ENCODE data around the gene AGMO. TPM values are rescaled to one million over a fixed set of nuclear protein-coding genes. Genes with fewer than 3 reads are reported as not detected.

AGMO gene
- total and polyA plus RNA-seq, 2 experiments from 2014 or later: 0.42 to 0.55 TPM

GRCh38 chr7:15459018-15459615 is 102.7 kb downstream of the AGMO start:
- Mint-ChIP-seq H3K27me3 (ENCODE audit: insufficient read depth, low read depth, poor library complexity) (no peaks in the 10 kb centered on the region), H3K27ac (no peak overlapping the region), H3K9me3 (no peaks in the 10 kb centered on the region), H3K36me3 (ENCODE audit: low read depth) (no peaks in the 10 kb centered on the region), H3K4me3 (no peak overlapping the region), H3K4me1 (peaks cover 6% of the 10 kb centered on the region; the same call in 2 of the 3 replicates)
- no peaks in the 10 kb centered on the region for H3K4me1 ChIP-seq (ENCODE audit: insufficient read depth)
- H3F3A ChIP-seq (replicated peaks; ENCODE audit: low read depth): no peaks in the 10 kb centered on the region
- no peak overlapping the region for H3K27ac ChIP-seq (ENCODE audit: low read depth)
- TF ChIP-seq ZNF114 (CRISPR knock-in tag; IDR thresholded peaks at IDR 0.05): no peak
- TF ChIP-seq CREB1 (CRISPR knock-in tag; IDR thresholded peaks at IDR 0.05; ENCODE audit: low read depth): no peak
- no peaks in the 10 kb centered on the region for H4K20me1 ChIP-seq (replicated peaks; ENCODE audit: insufficient read depth)
- H3K4me3 ChIP-seq: no peak overlapping the region
- ATAC-seq (no peak), DNase-seq (ENCODE audit: low spot score) (no peak)
- H3K36me3 ChIP-seq (ENCODE audit: insufficient read depth): no peaks in the 10 kb centered on the region
- H3K27me3 ChIP-seq (ENCODE audit: insufficient read depth): no peaks in the 10 kb centered on the region
- H3K4me2 ChIP-seq: no peak overlapping the region
- H2AFZ ChIP-seq: no peak overlapping the region
- H3K9me2 ChIP-seq (ENCODE audit: insufficient read depth): no peaks in the 10 kb centered on the region
- H3K79me2 ChIP-seq (replicated peaks; ENCODE audit: insufficient read depth): no peaks in the 10 kb centered on the region

DNA sequence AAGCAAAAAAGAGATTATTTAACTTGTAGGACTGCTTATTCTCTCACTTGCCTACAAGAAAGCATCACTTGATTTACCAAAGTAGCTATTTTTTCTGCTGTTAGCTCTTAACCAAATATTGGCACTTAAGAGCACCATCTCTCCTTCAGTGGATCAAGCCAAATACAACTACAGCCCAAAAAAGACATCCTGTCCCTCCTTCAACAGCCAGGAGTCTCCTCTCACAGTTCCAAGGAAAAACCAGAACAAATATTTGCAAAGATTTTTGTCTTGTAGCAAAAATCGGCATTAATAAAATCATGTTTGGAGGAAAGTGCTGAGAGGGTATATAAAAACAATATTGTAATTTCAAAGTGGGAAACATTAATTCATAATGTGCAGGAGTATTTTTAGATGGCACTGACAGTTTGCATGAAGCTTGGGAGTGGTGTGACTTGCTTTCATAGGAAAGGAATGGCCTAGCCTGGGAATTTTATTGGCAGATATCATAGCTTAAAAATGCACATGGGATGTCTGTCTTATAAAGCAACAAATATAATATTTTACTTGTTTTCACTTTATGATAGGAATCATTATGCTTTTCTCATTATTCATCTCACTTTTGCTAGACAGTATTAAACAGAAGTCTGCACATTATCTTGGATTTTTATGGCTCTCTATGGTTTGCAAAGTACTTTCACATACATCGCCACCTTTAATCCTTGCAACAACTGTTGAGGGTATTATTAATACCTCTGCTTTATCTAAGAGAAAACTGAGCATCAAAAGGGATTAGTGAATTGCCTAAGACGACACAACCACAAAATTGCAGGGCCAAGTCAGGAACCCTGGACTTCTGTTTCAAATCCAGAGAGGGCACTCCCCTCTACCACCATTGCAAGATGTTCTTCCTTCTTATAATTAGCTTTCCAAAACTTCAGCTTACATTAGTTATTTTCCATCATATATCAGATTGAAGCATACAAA is 103.5 kb downstream of the AGMO start:
- Mint-ChIP-seq H3K4me3 (no peak overlapping the region), H3K27ac (no peak overlapping the region), H3K4me1 (peaks cover 6% of the 10 kb centered on the region; the same call in 2 of the 3 replicates), H3K9me3 (no peaks in the 10 kb centered on the region), H3K36me3 (ENCODE audit: low read depth) (no peaks in the 10 kb centered on the region), H3K27me3 (ENCODE audit: insufficient read depth, low read depth, poor library complexity) (no peaks in the 10 kb centered on the region)
- ATAC-seq (no peak), DNase-seq (ENCODE audit: low spot score) (no peak)
- no peaks in the 10 kb centered on the region for H4K20me1 ChIP-seq (replicated peaks; ENCODE audit: insufficient read depth)
- H3K79me2 ChIP-seq (replicated peaks; ENCODE audit: insufficient read depth): no peaks in the 10 kb centered on the region
- no peaks in the 10 kb centered on the region for H3K4me1 ChIP-seq (ENCODE audit: insufficient read depth)
- no peak overlapping the region for H2AFZ ChIP-seq
- no peak overlapping the region for H3K4me2 ChIP-seq
- H3K27ac ChIP-seq (ENCODE audit: low read depth): no peak overlapping the region
- H3F3A ChIP-seq (replicated peaks; ENCODE audit: low read depth): no peaks in the 10 kb centered on the region
- H3K9me2 ChIP-seq (ENCODE audit: insufficient read depth): no peaks in the 10 kb centered on the region
- no peaks in the 10 kb centered on the region for H3K36me3 ChIP-seq (ENCODE audit: insufficient read depth)
- no peaks in the 10 kb centered on the region for H3K27me3 ChIP-seq (ENCODE audit: insufficient read depth)
- H3K4me3 ChIP-seq: no peak overlapping the region
- TF ChIP-seq POLR2AphosphoS5 (IDR thresholded peaks at IDR 0.05; ENCODE audit: low read depth) (no peak), ZNF114 (CRISPR knock-in tag; IDR thresholded peaks at IDR 0.05) (no peak), ZNF331 (CRISPR knock-in tag; IDR thresholded peaks at IDR 0.05; ENCODE audit: low read depth) (no peak), NANOG (IDR thresholded peaks at IDR 0.05; ENCODE audit: borderline replicate concordance) (no peak), EZH2phosphoT487 (IDR thresholded peaks at IDR 0.05; ENCODE audit: unreplicated experiment) (no peak), CREB1 (CRISPR knock-in tag; IDR thresholded peaks at IDR 0.05; ENCODE audit: low read depth) (no peak)
- TF ChIP-seq, protein P1, sequence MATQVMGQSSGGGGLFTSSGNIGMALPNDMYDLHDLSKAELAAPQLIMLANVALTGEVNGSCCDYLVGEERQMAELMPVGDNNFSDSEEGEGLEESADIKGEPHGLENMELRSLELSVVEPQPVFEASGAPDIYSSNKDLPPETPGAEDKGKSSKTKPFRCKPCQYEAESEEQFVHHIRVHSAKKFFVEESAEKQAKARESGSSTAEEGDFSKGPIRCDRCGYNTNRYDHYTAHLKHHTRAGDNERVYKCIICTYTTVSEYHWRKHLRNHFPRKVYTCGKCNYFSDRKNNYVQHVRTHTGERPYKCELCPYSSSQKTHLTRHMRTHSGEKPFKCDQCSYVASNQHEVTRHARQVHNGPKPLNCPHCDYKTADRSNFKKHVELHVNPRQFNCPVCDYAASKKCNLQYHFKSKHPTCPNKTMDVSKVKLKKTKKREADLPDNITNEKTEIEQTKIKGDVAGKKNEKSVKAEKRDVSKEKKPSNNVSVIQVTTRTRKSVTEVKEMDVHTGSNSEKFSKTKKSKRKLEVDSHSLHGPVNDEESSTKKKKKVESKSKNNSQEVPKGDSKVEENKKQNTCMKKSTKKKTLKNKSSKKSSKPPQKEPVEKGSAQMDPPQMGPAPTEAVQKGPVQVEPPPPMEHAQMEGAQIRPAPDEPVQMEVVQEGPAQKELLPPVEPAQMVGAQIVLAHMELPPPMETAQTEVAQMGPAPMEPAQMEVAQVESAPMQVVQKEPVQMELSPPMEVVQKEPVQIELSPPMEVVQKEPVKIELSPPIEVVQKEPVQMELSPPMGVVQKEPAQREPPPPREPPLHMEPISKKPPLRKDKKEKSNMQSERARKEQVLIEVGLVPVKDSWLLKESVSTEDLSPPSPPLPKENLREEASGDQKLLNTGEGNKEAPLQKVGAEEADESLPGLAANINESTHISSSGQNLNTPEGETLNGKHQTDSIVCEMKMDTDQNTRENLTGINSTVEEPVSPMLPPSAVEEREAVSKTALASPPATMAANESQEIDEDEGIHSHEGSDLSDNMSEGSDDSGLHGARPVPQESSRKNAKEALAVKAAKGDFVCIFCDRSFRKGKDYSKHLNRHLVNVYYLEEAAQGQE (IDR thresholded peaks at IDR 0.05; ENCODE audit: unreplicated experiment): no peak
- TF ChIP-seq, protein P2, sequence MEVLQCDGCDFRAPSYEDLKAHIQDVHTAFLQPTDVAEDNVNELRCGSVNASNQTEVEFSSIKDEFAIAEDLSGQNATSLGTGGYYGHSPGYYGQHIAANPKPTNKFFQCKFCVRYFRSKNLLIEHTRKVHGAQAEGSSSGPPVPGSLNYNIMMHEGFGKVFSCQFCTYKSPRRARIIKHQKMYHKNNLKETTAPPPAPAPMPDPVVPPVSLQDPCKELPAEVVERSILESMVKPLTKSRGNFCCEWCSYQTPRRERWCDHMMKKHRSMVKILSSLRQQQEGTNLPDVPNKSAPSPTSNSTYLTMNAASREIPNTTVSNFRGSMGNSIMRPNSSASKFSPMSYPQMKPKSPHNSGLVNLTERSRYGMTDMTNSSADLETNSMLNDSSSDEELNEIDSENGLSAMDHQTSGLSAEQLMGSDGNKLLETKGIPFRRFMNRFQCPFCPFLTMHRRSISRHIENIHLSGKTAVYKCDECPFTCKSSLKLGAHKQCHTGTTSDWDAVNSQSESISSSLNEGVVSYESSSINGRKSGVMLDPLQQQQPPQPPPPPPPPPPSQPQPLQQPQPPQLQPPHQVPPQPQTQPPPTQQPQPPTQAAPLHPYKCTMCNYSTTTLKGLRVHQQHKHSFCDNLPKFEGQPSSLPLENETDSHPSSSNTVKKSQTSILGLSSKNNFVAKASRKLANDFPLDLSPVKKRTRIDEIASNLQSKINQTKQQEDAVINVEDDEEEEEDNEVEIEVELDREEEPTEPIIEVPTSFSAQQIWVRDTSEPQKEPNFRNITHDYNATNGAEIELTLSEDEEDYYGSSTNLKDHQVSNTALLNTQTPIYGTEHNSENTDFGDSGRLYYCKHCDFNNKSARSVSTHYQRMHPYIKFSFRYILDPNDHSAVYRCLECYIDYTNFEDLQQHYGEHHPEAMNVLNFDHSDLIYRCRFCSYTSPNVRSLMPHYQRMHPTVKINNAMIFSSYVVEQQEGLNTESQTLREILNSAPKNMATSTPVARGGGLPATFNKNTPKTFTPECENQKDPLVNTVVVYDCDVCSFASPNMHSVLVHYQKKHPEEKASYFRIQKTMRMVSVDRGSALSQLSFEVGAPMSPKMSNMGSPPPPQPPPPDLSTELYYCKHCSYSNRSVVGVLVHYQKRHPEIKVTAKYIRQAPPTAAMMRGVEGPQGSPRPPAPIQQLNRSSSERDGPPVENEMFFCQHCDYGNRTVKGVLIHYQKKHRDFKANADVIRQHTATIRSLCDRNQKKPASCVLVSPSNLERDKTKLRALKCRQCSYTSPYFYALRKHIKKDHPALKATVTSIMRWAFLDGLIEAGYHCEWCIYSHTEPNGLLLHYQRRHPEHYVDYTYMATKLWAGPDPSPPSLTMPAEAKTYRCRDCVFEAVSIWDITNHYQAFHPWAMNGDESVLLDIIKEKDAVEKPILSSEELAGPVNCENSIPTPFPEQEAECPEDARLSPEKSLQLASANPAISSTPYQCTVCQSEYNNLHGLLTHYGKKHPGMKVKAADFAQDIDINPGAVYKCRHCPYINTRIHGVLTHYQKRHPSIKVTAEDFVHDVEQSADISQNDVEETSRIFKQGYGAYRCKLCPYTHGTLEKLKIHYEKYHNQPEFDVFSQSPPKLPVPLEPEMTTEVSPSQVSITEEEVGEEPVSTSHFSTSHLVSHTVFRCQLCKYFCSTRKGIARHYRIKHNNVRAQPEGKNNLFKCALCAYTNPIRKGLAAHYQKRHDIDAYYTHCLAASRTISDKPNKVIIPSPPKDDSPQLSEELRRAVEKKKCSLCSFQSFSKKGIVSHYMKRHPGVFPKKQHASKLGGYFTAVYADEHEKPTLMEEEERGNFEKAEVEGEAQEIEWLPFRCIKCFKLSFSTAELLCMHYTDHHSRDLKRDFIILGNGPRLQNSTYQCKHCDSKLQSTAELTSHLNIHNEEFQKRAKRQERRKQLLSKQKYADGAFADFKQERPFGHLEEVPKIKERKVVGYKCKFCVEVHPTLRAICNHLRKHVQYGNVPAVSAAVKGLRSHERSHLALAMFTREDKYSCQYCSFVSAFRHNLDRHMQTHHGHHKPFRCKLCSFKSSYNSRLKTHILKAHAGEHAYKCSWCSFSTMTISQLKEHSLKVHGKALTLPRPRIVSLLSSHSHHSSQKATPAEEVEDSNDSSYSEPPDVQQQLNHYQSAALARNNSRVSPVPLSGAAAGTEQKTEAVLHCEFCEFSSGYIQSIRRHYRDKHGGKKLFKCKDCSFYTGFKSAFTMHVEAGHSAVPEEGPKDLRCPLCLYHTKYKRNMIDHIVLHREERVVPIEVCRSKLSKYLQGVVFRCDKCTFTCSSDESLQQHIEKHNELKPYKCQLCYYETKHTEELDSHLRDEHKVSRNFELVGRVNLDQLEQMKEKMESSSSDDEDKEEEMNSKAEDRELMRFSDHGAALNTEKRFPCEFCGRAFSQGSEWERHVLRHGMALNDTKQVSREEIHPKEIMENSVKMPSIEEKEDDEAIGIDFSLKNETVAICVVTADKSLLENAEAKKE (CRISPR knock-in tag; IDR thresholded peaks at IDR 0.05): no peak
